Panc1 (cell line): ENCODE results near the gene UXS1.

ENCODE experiments used
- CTCF ChIP-seq: fragments of 450-650 bp; IDR thresholded peaks from 2 replicates; pipeline ENCODE4 v1.5.1; 2017; ENCODE audit warnings: mild to moderate bottlenecking
- POLR2AphosphoS5 ChIP-seq: IDR thresholded peaks from 2 replicates; pipeline ENCODE4 v1.6.1; 2012; ENCODE audit warnings: mild to moderate bottlenecking, low read depth, low read length, moderate library complexity
- REST ChIP-seq, 2 experiments: IDR thresholded peaks; 2 replicates each; pipeline ENCODE4 v1.6.1; 2011 to 2012; ENCODE audit warnings: low read depth in 2 of 2, control low read depth in 1 of 2, low read length in 1 of 2, mild to moderate bottlenecking in 1 of 2, moderate library complexity in 1 of 2; ENCODE audit not compliant: insufficient read depth in 1 of 2
- TCF7L2 ChIP-seq: IDR thresholded peaks from 2 replicates; pipeline ENCODE4 v1.6.1; 2011; ENCODE audit warnings: mild to moderate bottlenecking, low read depth, low read length, inconsistent platforms

GRCh38 chr2:106156305-106157296 is 37.5 kb downstream of the UXS1 start:
- TF ChIP-seq TCF7L2 (no peak), CTCF (no peak), REST (IDR thresholded peaks at IDR 0.05; ENCODE audit: insufficient read depth in 1 of 2, low read depth in 2 of 2, low read length in 1 of 2) (no peak), POLR2AphosphoS5 (no peak)
